ENCODE results near the gene ZNRF2. TPM values are rescaled to one million over a fixed set of nuclear protein-coding genes. Genes with fewer than 3 reads are reported as not detected.

Gene ZNRF2
- total RNA-seq, 4 donors from 2014 or later = 31.4 to 42.5 (median 39.2) TPM

DNA sequence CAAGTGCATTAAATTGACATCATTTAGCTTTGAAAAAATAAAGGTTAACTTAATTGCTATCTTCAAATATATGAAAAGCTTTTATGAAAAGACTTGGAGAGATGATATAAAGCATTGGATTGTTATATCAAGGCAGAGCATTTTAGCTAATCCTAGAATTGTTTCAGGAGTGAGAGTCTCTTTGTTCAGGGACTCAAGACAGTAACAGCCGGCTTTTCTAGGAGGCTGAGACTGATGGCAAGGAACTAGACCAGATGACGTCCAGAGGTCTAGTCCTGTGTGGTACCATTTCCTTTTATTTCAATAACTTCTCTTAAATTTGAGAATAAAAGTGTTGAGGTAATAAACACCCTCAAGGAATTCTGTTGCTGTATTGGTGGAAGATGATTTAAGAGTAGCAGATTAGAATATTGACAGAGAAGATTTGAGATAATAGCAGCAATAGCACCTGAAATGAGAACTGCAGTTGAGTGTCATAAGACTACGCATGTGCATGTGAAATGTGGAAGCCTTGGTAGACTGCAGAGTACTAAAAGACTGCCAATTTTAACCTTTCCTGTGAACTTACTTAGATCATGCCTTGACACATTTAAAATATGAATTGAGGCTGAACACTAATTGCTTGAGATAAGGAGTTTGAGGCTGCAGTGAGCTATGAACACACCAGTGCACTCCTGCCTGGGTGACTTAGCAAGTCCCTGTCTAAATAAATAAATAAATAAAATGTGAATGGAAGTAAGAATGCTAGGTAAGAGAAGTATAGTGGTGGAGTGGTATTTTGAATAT, 79.6 kb downstream of the ZNRF2 start:
- Histone ChIP-seq H3K27ac (no peak overlapping the region), H3K27me3 (no peaks in the 10 kb centered on the region), H3K36me3 (no peaks in the 10 kb centered on the region), H3K4me3 (no peak overlapping the region), H3K4me1 (peaks cover 0 to 19% (median 2%) of the 10 kb centered on the region in 4 donors), H3K9me3 (no peaks in the 10 kb centered on the region)
- no peak for DNase-seq (ENCODE audit: low spot score in 2 of 2)
- 59 to 63% methylated on average over 3 of the region's 3 CpGs for WGBS, 2 donors
- TF ChIP-seq EP300 (IDR thresholded peaks at IDR 0.05) = no peak
- no peak for TF ChIP-seq POLR2A (IDR thresholded peaks at IDR 0.05)
- no peak for TF ChIP-seq CTCF (IDR thresholded peaks at IDR 0.05)

GRCh38 chr7:30364773-30365172, 80.4 kb downstream of the ZNRF2 start:
- DNase-seq (ENCODE audit: low spot score in 2 of 2) = no peak
- no peaks in the 10 kb centered on the region for H3K9me3 ChIP-seq
- no peak overlapping the region for H3K4me3 ChIP-seq
- no peak overlapping the region for H3K27ac ChIP-seq
- 94 to 96% methylated on average over 1 of the region's 1 CpG for WGBS, 2 donors
- no peaks in the 10 kb centered on the region for H3K36me3 ChIP-seq
- no peak for TF ChIP-seq CTCF (IDR thresholded peaks at IDR 0.05)
- H3K4me1 ChIP-seq = peaks cover 0 to 19% (median 3%) of the 10 kb centered on the region in 4 donors
- H3K27me3 ChIP-seq = no peaks in the 10 kb centered on the region

- peaks cover 0 to 19% (median 3%) of the 10 kb centered on the region in 4 donors for H3K4me1 ChIP-seq
- no peaks in the 10 kb centered on the region for H3K27me3 ChIP-seq
- DNase-seq (ENCODE audit: low spot score in 2 of 2) = no peak
- H3K27ac ChIP-seq = no peak overlapping the region
- WGBS, 2 donors = 77 to 85% methylated on average over 3 of the region's 3 CpGs
- no peaks in the 10 kb centered on the region for H3K9me3 ChIP-seq
- no peaks in the 10 kb centered on the region for H3K36me3 ChIP-seq
- no peak overlapping the region for H3K4me3 ChIP-seq
- TF ChIP-seq CTCF (IDR thresholded peaks at IDR 0.05) (no peak), POLR2A (IDR thresholded peaks at IDR 0.05) (no peak), EP300 (IDR thresholded peaks at IDR 0.05) (no peak)
Measured at GRCh38 chr7:30365621-30366020, 81.2 kb downstream of the ZNRF2 start.

- Histone ChIP-seq H3K36me3 (peaks cover 0 to 4% (median 0%) of the 10 kb centered on the region in 3 donors), H3K9me3 (no peaks in the 10 kb centered on the region), H3K4me1 (peaks cover 0 to 19% (median 3%) of the 10 kb centered on the region in 4 donors), H3K4me3 (no peak overlapping the region), H3K27ac (no peak overlapping the region), H3K27me3 (no peaks in the 10 kb centered on the region)
- no peak for DNase-seq (ENCODE audit: low spot score in 2 of 2)
- TF ChIP-seq EP300 (IDR thresholded peaks at IDR 0.05) (no peak), POLR2A (IDR thresholded peaks at IDR 0.05) (no peak), CTCF (IDR thresholded peaks at IDR 0.05) (no peak)
- 56 to 63% methylated on average over 2 of the region's 2 CpGs for WGBS, 2 donors
Measured at GRCh38 chr7:30366606-30367005, 82.2 kb downstream of the ZNRF2 start.

DNA sequence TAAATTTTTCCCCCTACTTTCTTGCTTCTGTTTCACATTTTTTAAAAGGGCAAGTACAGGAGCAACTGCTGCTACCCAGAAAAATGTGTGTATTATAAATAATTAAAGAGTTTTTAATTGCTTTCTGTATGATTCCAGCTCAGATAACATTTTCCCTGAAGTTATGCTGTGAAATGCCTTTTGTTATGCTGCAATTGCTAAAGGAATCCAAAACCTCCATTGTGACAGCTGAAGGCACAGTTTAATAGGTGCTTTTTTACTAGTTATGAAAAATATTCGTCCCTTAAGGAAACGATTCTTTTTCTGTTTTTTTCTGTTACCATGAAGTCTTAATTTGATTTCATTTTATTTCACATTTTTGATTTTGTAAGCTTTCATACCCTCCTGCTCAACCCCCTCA, 83.2 kb downstream of the ZNRF2 start:
- WGBS, 2 donors = 40 to 44% methylated on average over 2 of the region's 2 CpGs
- no peak overlapping the region for H3K27ac ChIP-seq
- TF ChIP-seq POLR2A (IDR thresholded peaks at IDR 0.05) = no peak
- TF ChIP-seq CTCF (IDR thresholded peaks at IDR 0.05) = no peak
- no peak for TF ChIP-seq EP300 (IDR thresholded peaks at IDR 0.05)
- no peak for DNase-seq (ENCODE audit: low spot score in 2 of 2)
- no peaks in the 10 kb centered on the region for H3K9me3 ChIP-seq
- H3K27me3 ChIP-seq = no peaks in the 10 kb centered on the region
- H3K4me1 ChIP-seq = peaks cover 0 to 19% (median 3%) of the 10 kb centered on the region in 4 donors
- no peak overlapping the region for H3K4me3 ChIP-seq
- H3K36me3 ChIP-seq = peaks cover 0 to 12% (median 0%) of the 10 kb centered on the region in 3 donors

All from tibial nerve (tissue), 4 donors.